K562 (cell line): ENCODE results near the gene COA7. TPM values are rescaled to one million over a fixed set of nuclear protein-coding genes. Genes with fewer than 3 reads are reported as not detected.

ENCODE experiments used
- ATF1 ChIP-seq, 2 experiments: fragments of 450-650 bp in 1 of 2; IDR thresholded peaks; 2 replicates each; pipeline ENCODE4 v1.6.1; 2016; ENCODE audit warnings: missing compliant biosample characterization in 1 of 2, missing genetic modification characterization in 1 of 2
- CREM ChIP-seq: IDR thresholded peaks from 2 replicates; pipeline ENCODE4 v1.6.1; 2014; ENCODE audit warnings: antibody characterized with exemption, low read depth
- CTBP1 ChIP-seq: fragments of 450-650 bp; IDR thresholded peaks from 2 replicates; pipeline ENCODE4 v1.6.1; 2016; ENCODE audit warnings: borderline replicate concordance
- EHMT2 ChIP-seq: fragments of 450-650 bp; IDR thresholded peaks from 2 replicates; pipeline ENCODE4 v1.6.1; 2018; ENCODE audit warnings: antibody characterized with exemption
- FOS ChIP-seq: IDR thresholded peaks from 3 replicates; pipeline ENCODE4 v1.6.1; 2011; ENCODE audit not compliant: insufficient read length; ENCODE audit errors: extremely low read depth
- FOXK1 ChIP-seq: sonication (generic); formaldehyde crosslinking; IDR thresholded peaks from 2 replicates; pipeline ENCODE4 v1.8.0; 2022; ENCODE audit warnings: missing genetic modification reagents, mild to moderate bottlenecking, borderline replicate concordance
- GABPA ChIP-seq: fragments of 200-800 bp; sonication (Bioruptor generic); conservative IDR thresholded peaks from 2 replicates; pipeline ENCODE4 v1.6.1; 2016; ENCODE audit warnings: low read depth, missing genetic modification characterization, missing compliant biosample characterization
- JUND ChIP-seq, 2 experiments: IDR thresholded peaks; 2 replicates in 1 of 2; 3 replicates in 1 of 2; pipeline ENCODE4 v1.6.1; 2011; ENCODE audit warnings: borderline replicate concordance in 2 of 2, low read depth in 2 of 2, low read length in 2 of 2, improper control_type of control experiment in 1 of 2, missing biosample characterization in 1 of 2, missing genetic modification characterization in 1 of 2, missing genetic modification reagents in 1 of 2
- MAFG ChIP-seq: fragments of 450-650 bp; conservative IDR thresholded peaks from 2 replicates; pipeline ENCODE4 v1.6.1; 2016; ENCODE audit warnings: missing genetic modification characterization, missing compliant biosample characterization
- MAZ ChIP-seq, 2 experiments: fragments of 450-650 bp in 1 of 2; sonication (generic) in 1 of 2; formaldehyde crosslinking; IDR thresholded peaks in 1 of 2; conservative IDR thresholded peaks in 1 of 2; 2 replicates each; pipeline versions ENCODE4 v1.4.0 to v1.5.0; 2020; ENCODE audit warnings: mild to moderate bottlenecking in 1 of 2, missing genetic modification reagents in 1 of 2
- POLR2B ChIP-seq: fragments of 450-650 bp; IDR thresholded peaks from 2 replicates; pipeline ENCODE4 v1.6.1; 2018; ENCODE audit warnings: low read depth; ENCODE audit not compliant: partially characterized antibody
- SMARCA4 ChIP-seq: fragments of 450-650 bp; IDR thresholded peaks from 2 replicates; pipeline ENCODE4 v1.6.1; 2016
- ZFX ChIP-seq: sonication (generic); formaldehyde crosslinking; IDR thresholded peaks from 2 replicates; pipeline ENCODE4 v1.8.0; 2022; ENCODE audit warnings: mild to moderate bottlenecking, missing genetic modification reagents, moderate library complexity
- ZNF324 ChIP-seq: fragments of 250-450 bp; sonication (Bioruptor Pico); IDR thresholded peaks from 2 replicates; pipeline ENCODE4 v1.4.0; 2020; ENCODE audit warnings: mild to moderate bottlenecking
- polyA plus RNA-seq, 8 experiments: library from polyadenylated mRNA; depleted of rRNA in 4 of 8; stranded (reverse) in 5 of 8; unstranded in 3 of 8; fragments of >200 nt; fragmentation: Nextera tagmentation in 2 of 8; fragmentation: Illumina TruSeq in 1 of 8; extraction: Ambion mirVana in 2 of 8; extraction: Trizol in 1 of 8; gene quantifications; 2 replicates each; pipeline versions ENCODE4 v1.2.1 to v1.2.3, GENCODE V29; 2011 to 2014; ENCODE audit warnings: inconsistent platforms in 1 of 8, missing spikeins in 1 of 8
- total RNA-seq, 7 experiments: library from RNA; depleted of rRNA in 6 of 7; stranded (reverse); fragments of >200 nt in 6 of 7; fragmentation: Illumina TruSeq in 2 of 7; extraction: Trizol in 2 of 7; gene quantifications; 2 replicates each; pipeline versions ENCODE4 v1.2.1 to v1.2.3, GENCODE V29; 2011 to 2021; ENCODE audit warnings: low replicate concordance in 1 of 7
- TF ChIP-seq, protein P1 (sequence below): fragments of 450-650 bp; IDR thresholded peaks from 2 replicates; pipeline ENCODE4 v1.6.1; 2016; ENCODE audit warnings: mild to moderate bottlenecking
- TF ChIP-seq, protein P2 (sequence below): sonication (generic); formaldehyde crosslinking; IDR thresholded peaks from 2 replicates; pipeline ENCODE4 v1.8.0; 2022; ENCODE audit warnings: mild to moderate bottlenecking, missing genetic modification reagents
- TF ChIP-seq, protein P3 (sequence below): fragments of 450-650 bp; IDR thresholded peaks from 2 replicates; pipeline ENCODE4 v1.6.1; 2017; ENCODE audit warnings: antibody characterized with exemption, mild to moderate bottlenecking
- TF ChIP-seq, protein P4 (sequence below): fragments of 450-650 bp; IDR thresholded peaks from 2 replicates; pipeline ENCODE4 v1.6.1; 2016; ENCODE audit warnings: low read depth, mild to moderate bottlenecking, moderate library complexity

Gene COA7
- total and polyA plus RNA-seq, 9 of the 15 experiments (the other 6 are each of a cell fraction or from before 2014, with no cell fraction given): 19.4 to 82.8 (median 51.0) TPM

DNA sequence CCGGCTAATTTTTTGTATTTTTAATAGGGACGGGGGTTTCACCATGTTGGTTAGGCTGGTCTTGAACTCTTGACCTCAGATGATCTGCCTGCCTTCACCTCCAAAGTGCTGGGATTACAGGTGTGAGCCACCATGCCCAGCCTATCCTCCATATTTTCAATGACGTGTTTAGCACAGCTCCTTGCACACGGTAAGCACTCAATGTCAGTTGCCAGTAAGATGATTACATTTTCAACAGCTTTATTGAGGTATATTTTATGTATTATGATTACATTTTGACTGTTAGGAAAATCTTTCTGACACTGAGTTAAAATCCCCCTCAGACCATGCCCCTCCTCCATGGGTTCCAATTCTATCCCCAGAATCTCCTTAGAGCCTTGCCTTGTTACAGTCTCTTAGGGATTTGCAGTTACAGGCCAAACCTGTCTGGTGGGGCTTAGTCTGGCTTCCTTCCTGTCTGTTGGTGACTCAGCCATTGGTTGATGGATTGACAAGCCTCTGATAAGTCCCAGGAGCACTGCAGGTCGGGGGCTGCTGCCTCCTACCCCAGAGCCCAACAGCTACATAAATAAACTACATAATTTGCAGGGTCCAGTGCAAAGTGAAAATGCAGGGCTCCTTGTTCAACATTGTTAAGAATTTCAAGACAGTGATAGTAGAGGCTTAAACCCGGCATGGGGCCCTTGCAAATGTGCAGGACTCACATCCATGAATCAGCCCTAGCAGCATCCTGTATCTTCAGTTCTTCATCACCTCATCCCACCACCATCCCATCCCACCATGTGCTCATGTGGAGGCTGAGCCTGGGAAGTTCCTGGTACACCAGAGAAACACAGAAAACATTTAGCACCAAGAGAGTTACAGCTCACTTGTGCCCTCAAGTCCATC is 23.4 kb downstream of the COA7 start (continued):
- TF ChIP-seq, protein P1, sequence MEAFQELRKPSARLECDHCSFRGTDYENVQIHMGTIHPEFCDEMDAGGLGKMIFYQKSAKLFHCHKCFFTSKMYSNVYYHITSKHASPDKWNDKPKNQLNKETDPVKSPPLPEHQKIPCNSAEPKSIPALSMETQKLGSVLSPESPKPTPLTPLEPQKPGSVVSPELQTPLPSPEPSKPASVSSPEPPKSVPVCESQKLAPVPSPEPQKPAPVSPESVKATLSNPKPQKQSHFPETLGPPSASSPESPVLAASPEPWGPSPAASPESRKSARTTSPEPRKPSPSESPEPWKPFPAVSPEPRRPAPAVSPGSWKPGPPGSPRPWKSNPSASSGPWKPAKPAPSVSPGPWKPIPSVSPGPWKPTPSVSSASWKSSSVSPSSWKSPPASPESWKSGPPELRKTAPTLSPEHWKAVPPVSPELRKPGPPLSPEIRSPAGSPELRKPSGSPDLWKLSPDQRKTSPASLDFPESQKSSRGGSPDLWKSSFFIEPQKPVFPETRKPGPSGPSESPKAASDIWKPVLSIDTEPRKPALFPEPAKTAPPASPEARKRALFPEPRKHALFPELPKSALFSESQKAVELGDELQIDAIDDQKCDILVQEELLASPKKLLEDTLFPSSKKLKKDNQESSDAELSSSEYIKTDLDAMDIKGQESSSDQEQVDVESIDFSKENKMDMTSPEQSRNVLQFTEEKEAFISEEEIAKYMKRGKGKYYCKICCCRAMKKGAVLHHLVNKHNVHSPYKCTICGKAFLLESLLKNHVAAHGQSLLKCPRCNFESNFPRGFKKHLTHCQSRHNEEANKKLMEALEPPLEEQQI: no peak
- TF ChIP-seq JUND (IDR thresholded peaks at IDR 0.05; ENCODE audit: borderline replicate concordance, low read depth, low read length) (peak; percentile 96), JUND (tag; IDR thresholded peaks at IDR 0.05; ENCODE audit: borderline replicate concordance, low read depth, low read length) (peak; percentile 95; the same call in 2 of the 3 replicates), ZFX (peak; percentile 48; the same call in 1 of the 2 replicates), ATF1 (CRISPR knock-in tag; IDR thresholded peaks at IDR 0.05) (no peak), ATF1 (tag; IDR thresholded peaks at IDR 0.05) (peak; percentile 51; the same call in 1 of the 2 replicates), FOXK1 (CRISPR knock-in tag) (peak; percentile 42; the same call in 1 of the 2 replicates), EHMT2 (peak; percentile 43; the same call in 1 of the 2 replicates), CREM (peak; percentile 38; the same call in 1 of the 2 replicates), GABPA (tag) (peak; percentile 34; the same call in 1 of the 2 replicates), MAZ (CRISPR knock-in tag; conservative IDR thresholded peaks at IDR 0.05 in 1 of 2, IDR thresholded peaks at IDR 0.05 in 1 of 2) (0 out of 4 replicates have a peak, but pooled peaks of 1 of the 2 experiments have one; percentile 39), FOS (peak; percentile 28), MAFG (0 out of 2 replicates have a peak, but pooled peaks have one; percentile 16), POLR2B (no peak), CTBP1 (peak; percentile 78), ZNF324 (CRISPR knock-in tag) (no peak), SMARCA4 (peak; percentile 82)
- TF ChIP-seq, protein P2, sequence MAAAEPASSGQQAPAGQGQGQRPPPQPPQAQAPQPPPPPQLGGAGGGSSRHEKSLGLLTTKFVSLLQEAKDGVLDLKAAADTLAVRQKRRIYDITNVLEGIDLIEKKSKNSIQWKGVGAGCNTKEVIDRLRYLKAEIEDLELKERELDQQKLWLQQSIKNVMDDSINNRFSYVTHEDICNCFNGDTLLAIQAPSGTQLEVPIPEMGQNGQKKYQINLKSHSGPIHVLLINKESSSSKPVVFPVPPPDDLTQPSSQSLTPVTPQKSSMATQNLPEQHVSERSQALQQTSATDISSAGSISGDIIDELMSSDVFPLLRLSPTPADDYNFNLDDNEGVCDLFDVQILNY (CRISPR knock-in tag): no peak
- TF ChIP-seq, protein P3, sequence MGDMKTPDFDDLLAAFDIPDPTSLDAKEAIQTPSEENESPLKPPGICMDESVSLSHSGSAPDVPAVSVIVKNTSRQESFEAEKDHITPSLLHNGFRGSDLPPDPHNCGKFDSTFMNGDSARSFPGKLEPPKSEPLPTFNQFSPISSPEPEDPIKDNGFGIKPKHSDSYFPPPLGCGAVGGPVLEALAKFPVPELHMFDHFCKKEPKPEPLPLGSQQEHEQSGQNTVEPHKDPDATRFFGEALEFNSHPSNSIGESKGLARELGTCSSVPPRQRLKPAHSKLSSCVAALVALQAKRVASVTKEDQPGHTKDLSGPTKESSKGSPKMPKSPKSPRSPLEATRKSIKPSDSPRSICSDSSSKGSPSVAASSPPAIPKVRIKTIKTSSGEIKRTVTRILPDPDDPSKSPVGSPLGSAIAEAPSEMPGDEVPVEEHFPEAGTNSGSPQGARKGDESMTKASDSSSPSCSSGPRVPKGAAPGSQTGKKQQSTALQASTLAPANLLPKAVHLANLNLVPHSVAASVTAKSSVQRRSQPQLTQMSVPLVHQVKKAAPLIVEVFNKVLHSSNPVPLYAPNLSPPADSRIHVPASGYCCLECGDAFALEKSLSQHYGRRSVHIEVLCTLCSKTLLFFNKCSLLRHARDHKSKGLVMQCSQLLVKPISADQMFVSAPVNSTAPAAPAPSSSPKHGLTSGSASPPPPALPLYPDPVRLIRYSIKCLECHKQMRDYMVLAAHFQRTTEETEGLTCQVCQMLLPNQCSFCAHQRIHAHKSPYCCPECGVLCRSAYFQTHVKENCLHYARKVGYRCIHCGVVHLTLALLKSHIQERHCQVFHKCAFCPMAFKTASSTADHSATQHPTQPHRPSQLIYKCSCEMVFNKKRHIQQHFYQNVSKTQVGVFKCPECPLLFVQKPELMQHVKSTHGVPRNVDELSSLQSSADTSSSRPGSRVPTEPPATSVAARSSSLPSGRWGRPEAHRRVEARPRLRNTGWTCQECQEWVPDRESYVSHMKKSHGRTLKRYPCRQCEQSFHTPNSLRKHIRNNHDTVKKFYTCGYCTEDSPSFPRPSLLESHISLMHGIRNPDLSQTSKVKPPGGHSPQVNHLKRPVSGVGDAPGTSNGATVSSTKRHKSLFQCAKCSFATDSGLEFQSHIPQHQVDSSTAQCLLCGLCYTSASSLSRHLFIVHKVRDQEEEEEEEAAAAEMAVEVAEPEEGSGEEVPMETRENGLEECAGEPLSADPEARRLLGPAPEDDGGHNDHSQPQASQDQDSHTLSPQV: peak; percentile 81
- TF ChIP-seq, protein P4, sequence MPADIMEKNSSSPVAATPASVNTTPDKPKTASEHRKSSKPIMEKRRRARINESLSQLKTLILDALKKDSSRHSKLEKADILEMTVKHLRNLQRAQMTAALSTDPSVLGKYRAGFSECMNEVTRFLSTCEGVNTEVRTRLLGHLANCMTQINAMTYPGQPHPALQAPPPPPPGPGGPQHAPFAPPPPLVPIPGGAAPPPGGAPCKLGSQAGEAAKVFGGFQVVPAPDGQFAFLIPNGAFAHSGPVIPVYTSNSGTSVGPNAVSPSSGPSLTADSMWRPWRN: no peak
